NCI-H2029 treated with DMSO at 0.1 percent for 48 hours (cell line): ENCODE measurements around the gene PI4KB.
A peak's percentile ranks its signal among the peaks of the same experiment; 100 is the strongest.
"Not testable (repeated sequence)": the region's sequence is repeated elsewhere in the genome, so short reads cannot be mapped to it uniquely, and the experiment has no call there.

Experiments used
- DNase-seq: peaks from one replicate; lab custom pipeline; 2025; lab: John Stamatoyannopoulos, UW

The PI4KB gene

DNA sequence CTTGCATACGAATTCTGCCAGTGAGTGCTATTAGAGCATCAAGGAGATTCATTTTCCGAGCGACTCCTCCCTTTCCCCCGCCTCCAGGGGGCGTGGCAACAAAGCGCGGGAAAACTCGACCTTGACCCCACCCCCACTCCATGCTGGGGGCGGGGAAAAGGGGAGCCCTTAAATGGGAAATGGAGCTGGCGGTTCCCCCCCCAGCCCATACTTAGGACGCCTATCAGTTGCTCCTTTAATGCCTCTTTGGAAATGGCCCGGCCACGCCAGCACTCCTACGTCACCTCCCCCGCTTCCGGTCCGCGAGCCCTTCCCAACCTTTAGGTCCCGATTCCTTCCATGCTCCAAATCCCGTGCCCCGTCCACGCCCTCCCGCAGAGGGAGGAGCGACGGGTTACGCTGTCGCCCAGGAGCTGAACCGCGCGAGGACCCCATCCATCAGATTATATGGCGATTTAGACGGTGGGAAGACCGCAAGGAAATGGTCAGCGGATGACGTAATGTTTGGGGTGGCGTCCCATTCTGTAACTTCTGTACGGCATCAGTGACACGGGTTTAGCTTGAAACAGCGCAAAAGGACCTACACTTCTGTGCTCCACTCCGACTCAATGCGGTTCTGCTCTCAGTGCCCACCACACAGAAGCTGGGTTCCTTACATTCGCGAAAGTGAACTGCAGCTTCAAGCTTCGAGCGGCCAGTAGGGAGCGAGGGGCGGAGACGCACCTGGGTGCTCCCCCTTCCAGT is 45.8 kb downstream of the PI4KB start:
- DNase-seq, result peak; percentile 86

- no peak for DNase-seq
Measured at GRCh38 chr1:151277249-151277648, 50.0 kb downstream of the PI4KB start.

DNA sequence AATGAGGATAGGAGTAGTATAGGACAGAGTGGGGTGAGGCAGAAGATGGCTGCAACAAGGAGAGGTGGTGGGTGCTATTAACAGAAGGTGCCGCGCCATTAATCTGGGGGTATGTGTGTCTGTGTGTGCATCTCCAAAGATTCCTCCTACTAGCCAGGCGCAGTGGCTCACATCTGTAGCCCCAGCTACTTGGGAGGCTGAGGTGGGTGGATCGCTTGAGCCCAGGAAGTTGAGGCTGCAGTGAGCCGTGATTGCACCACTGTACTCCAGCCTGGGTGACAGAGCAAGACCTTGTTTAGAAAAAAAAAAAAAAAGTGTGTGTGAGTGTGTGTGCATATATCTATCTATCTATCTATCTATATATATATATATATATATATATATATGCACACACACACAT is 51.9 kb downstream of the PI4KB start:
- DNase-seq, result not testable (repeated sequence)

GRCh38 chr1:151273924-151274466 is 53.2 kb downstream of the PI4KB start:
- DNase-seq, result no peak

GRCh38 chr1:151267760-151268159 is 59.5 kb downstream of the PI4KB start:
- DNase-seq, result no peak

DNA sequence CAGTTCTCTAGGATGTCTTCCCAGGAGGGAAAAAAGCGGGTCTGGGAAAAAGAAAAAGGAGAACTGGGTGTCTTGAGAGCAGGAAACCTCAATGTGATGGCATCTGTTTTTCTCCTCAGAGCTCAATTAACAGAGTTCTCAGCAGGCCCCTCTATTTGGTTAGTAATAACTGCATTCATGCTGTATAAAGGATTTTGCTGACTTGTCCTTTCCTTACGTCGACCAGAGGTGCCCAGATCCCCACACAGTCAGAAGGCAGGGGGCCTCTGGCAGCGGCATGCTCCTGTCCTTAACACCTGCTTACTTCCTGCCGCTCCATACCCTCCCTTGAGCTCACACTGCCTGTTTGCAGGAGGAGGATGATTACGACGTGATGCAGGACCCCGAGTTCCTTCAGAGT is 60.4 kb downstream of the PI4KB start:
- DNase-seq, result no peak

GRCh38 chr1:151266315-151266714 is 60.9 kb downstream of the PI4KB start:
- DNase-seq, result no peak

DNA sequence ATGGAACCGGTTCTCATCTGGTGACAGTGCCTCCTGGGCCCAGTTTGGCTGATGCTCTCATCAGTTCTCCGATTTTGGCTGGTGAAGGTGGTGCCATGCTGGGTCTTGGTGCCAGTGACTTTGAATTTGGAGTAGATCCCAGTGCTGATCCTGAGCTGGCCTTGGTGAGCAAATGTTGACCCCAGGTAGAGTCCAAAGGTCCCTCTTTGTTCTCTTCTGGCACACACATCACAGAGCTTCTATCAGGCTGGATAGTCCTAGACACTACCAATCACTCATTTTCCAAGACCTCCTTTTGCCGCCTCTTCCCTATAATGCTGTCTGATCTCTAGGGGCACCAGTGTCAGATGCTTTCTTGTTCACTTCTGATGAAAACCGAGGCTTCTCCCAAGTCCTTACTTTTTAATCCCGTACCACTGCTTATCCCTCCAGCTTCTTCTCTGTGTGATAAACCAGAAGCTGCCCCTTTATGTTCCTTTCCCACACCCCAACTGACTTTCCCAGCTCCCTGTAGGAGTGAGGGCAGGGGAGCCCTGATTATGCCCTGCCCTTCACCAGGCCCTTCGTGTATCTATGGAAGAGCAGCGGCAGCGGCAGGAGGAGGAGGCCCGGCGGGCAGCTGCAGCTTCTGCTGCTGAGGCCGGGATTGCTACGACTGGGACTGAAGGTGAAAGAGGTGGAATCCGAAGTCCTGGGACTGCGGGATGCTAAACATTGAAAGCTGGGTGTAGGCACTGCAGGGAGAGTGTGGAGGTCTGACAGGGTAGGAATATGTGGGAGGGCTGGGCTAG is 61.6 kb downstream of the PI4KB start:
- DNase-seq, result no peak

DNA sequence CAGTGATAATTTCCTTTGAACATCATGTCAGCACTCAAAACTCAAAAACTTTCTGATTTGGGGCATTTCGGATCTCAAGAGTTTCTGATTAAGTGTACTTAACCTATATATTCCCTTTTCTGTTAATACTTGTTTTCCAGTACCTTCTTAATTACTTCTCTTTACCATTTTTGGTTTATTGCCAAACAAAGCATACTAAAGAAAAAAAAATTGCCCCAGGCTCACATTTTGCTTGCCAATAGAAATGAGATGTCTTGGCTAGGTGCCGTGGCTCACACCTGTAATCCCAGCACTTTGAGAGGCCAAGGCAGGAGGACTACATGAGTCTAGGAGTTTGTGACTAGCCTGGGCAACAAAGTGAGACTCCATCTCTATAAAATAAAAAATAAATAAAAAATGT is 67.9 kb downstream of the PI4KB start:
- no peak for DNase-seq

GRCh38 chr1:151255381-151255780 is 71.8 kb downstream of the PI4KB start:
- no peak for DNase-seq

- DNase-seq, result peak; percentile 95
Measured at GRCh38 chr1:151254217-151255213, 72.7 kb downstream of the PI4KB start, which contains the start of gene PSMD4. Gene PSMD4 (plus strand): TSS chr1:151254734. CDS start chr1:151254783, 49 bp downstream.

- DNase-seq, result peak; percentile 83
Measured at GRCh38 chr1:151251656-151252470, 75.4 kb downstream of the PI4KB start.

GRCh38 chr1:151246786-151247185 is 80.4 kb downstream of the PI4KB start:
- no peak for DNase-seq

GRCh38 chr1:151243683-151244216 is 83.5 kb downstream of the PI4KB start:
- no peak for DNase-seq

DNA sequence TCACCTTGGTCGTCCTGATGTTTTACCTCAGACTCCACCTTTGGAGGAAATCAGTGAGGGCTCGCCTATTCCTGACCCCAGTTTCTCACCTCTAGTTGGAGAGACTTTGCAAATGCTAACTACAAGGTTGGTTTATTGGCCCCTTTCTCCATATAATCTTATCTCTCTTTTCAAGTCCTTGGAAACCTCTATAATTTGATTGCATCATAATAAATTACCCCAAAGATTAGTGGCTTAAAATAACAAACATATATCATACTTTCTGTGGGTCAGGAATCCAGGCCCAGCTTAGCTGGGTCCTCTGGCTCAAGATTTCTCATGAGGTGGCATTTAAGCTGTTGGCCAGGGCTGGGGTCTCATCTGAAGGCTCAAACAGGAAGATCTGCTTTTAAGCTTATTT is 84.8 kb downstream of the PI4KB start:
- no peak for DNase-seq
